Right renal cortex interstitium (tissue), 3 donors: ENCODE data around the gene DCP2. TPM values are rescaled to one million over a fixed set of nuclear protein-coding genes. Genes with fewer than 3 reads are reported as not detected.
"Not testable (repeated sequence)": the region's sequence is repeated elsewhere in the genome, so short reads cannot be mapped to it uniquely, and the experiment has no call there.

Experiments used
- DNase-seq, 3 donors: peaks; one replicate each; pipeline ENCODE4 v3.0.0-alpha.2; 2013; ENCODE audit warnings: low read depth in 3 of 3, low spot score in 2 of 3
- polyA plus RNA-seq, 3 donors: library from polyadenylated mRNA; unstranded; fragments of 120-200 nt; gene quantifications; one replicate each; pipeline ENCODE4 v1.2.1, GENCODE V29; 2013; ENCODE audit not compliant: insufficient read length in 3 of 3

DCP2 gene
- 10 to 100 TPM; 37.1 to 40.0 (median 39.8) TPM for polyA plus RNA-seq

GRCh38 chr5:112976432-112977309 is at the start of gene DCP2:
DCP2 (plus strand) TSS chr5:112976798; CDS start chr5:112976934, 136 bp downstream.
- peak; percentile 98 to 99 (median 99) for DNase-seq

- DNase-seq = no peak
Observed at GRCh38 chr5:112929336-112930081, 47.1 kb upstream of the DCP2 start.

GRCh38 chr5:112930082-112930344 is 46.6 kb upstream of the DCP2 start:
- DNase-seq = no peak

GRCh38 chr5:112931473-112931872 is 45.1 kb upstream of the DCP2 start:
- no peak for DNase-seq

GRCh38 chr5:112933105-112933504 is 43.5 kb upstream of the DCP2 start:
- DNase-seq = no peak

- no peak for DNase-seq
Observed at GRCh38 chr5:112933651-112934365, 42.8 kb upstream of the DCP2 start.

GRCh38 chr5:112934366-112934663 is 42.3 kb upstream of the DCP2 start:
- no peak for DNase-seq

GRCh38 chr5:112935675-112936074 is 40.9 kb upstream of the DCP2 start:
- no peak for DNase-seq

- no peak for DNase-seq
Observed at GRCh38 chr5:112938286-112938685, 38.3 kb upstream of the DCP2 start.

GRCh38 chr5:112940670-112941069 is 35.9 kb upstream of the DCP2 start:
- DNase-seq = no peak

GRCh38 chr5:112948458-112948857 is 28.1 kb upstream of the DCP2 start:
- DNase-seq = no peak

GRCh38 chr5:112951124-112951702 is 25.4 kb upstream of the DCP2 start:
- DNase-seq = no peak

GRCh38 chr5:112956606-112957005 is 20.0 kb upstream of the DCP2 start:
- DNase-seq = no peak

GRCh38 chr5:112957036-112957808 is 19.4 kb upstream of the DCP2 start:
- DNase-seq = no peak

- DNase-seq = no peak
Observed at GRCh38 chr5:112958093-112959088, 18.2 kb upstream of the DCP2 start.

- not testable (repeated sequence) for DNase-seq
Observed at GRCh38 chr5:112959872-112960271, 16.7 kb upstream of the DCP2 start.

GRCh38 chr5:112960315-112960714 is 16.3 kb upstream of the DCP2 start:
- no peak for DNase-seq

- DNase-seq = no peak
Observed at GRCh38 chr5:112960863-112961504, 15.6 kb upstream of the DCP2 start.

- DNase-seq = not testable (repeated sequence)
Observed at GRCh38 chr5:112963374-112963733, 13.2 kb upstream of the DCP2 start.
